ENCODE measurements around the gene ZFC3H1.

Gene ZFC3H1

GRCh38 chr12:71685312-71685906 lies 21.8 kb upstream of the ZFC3H1 start:
- Histone ChIP-seq H3K4me2 (peak overlapping the region; percentile 56), H3K9ac (peak overlapping the region; percentile 68), H3K36me3 (ENCODE audit: insufficient read depth) (no peaks in the 10 kb centered on the region), H3K4me1 (ENCODE audit: low read depth, poor library complexity, severe bottlenecking) (peaks cover 26% of the 10 kb centered on the region), H3K79me2 (ENCODE audit: insufficient read depth, low read depth) (no peaks in the 10 kb centered on the region; the same call in 1 of the 2 replicates), H2AFZ (ENCODE audit: low read depth) (peak overlapping the region; percentile 79), H3K27me3 (ENCODE audit: insufficient read depth, low read depth) (no peaks in the 10 kb centered on the region), H3K27ac (peak overlapping the region; percentile 57), H3K4me3 (IDR thresholded peaks at IDR 0.05; ENCODE audit: insufficient read depth, low read depth, low read length) (peak overlapping the region; percentile 80), H4K20me1 (ENCODE audit: insufficient read depth) (no peaks in the 10 kb centered on the region)
- TF ChIP-seq CTCF (conservative IDR thresholded peaks at IDR 0.05; ENCODE audit: low read depth, low read length): no peak

- Histone ChIP-seq H3K9ac (no peak overlapping the region), H4K20me1 (ENCODE audit: insufficient read depth) (no peaks in the 10 kb centered on the region), H2AFZ (ENCODE audit: low read depth) (no peak overlapping the region), H3K4me3 (IDR thresholded peaks at IDR 0.05; ENCODE audit: insufficient read depth, low read depth, low read length) (no peak overlapping the region), H3K27me3 (ENCODE audit: insufficient read depth, low read depth) (no peaks in the 10 kb centered on the region), H3K36me3 (ENCODE audit: insufficient read depth) (no peaks in the 10 kb centered on the region), H3K79me2 (ENCODE audit: insufficient read depth, low read depth) (no peaks in the 10 kb centered on the region; the same call in 1 of the 2 replicates), H3K27ac (no peak overlapping the region), H3K4me2 (0 out of 2 replicates have a peak overlapping the region, but pooled peaks have one; percentile 56), H3K4me1 (ENCODE audit: low read depth, poor library complexity, severe bottlenecking) (peaks cover 26% of the 10 kb centered on the region)
- TF ChIP-seq CTCF (conservative IDR thresholded peaks at IDR 0.05; ENCODE audit: low read depth, low read length): no peak
Observed at GRCh38 chr12:71684081-71684480, 20.4 kb upstream of the ZFC3H1 start.

- Histone ChIP-seq H3K4me2 (no peak overlapping the region), H3K9ac (no peak overlapping the region), H3K36me3 (ENCODE audit: insufficient read depth) (no peaks in the 10 kb centered on the region), H2AFZ (ENCODE audit: low read depth) (no peak overlapping the region), H3K79me2 (ENCODE audit: insufficient read depth, low read depth) (no peaks in the 10 kb centered on the region; the same call in 1 of the 2 replicates), H3K27ac (no peak overlapping the region), H3K27me3 (ENCODE audit: insufficient read depth, low read depth) (no peaks in the 10 kb centered on the region), H4K20me1 (ENCODE audit: insufficient read depth) (no peaks in the 10 kb centered on the region), H3K4me1 (ENCODE audit: low read depth, poor library complexity, severe bottlenecking) (peaks cover 26% of the 10 kb centered on the region), H3K4me3 (IDR thresholded peaks at IDR 0.05; ENCODE audit: insufficient read depth, low read depth, low read length) (no peak overlapping the region)
- TF ChIP-seq CTCF (conservative IDR thresholded peaks at IDR 0.05; ENCODE audit: low read depth, low read length): no peak
Observed at GRCh38 chr12:71683633-71684032, 20.0 kb upstream of the ZFC3H1 start.

GRCh38 chr12:71682466-71682865 lies 18.8 kb upstream of the ZFC3H1 start:
- no peak for TF ChIP-seq CTCF (conservative IDR thresholded peaks at IDR 0.05; ENCODE audit: low read depth, low read length)
- H3K4me3 ChIP-seq (IDR thresholded peaks at IDR 0.05; ENCODE audit: insufficient read depth, low read depth, low read length): no peak overlapping the region
- no peaks in the 10 kb centered on the region for H3K27me3 ChIP-seq (ENCODE audit: insufficient read depth, low read depth)
- no peaks in the 10 kb centered on the region for H3K36me3 ChIP-seq (ENCODE audit: insufficient read depth)
- no peak overlapping the region for H3K27ac ChIP-seq
- H3K4me2 ChIP-seq: no peak overlapping the region
- no peak overlapping the region for H3K9ac ChIP-seq
- H3K4me1 ChIP-seq (ENCODE audit: low read depth, poor library complexity, severe bottlenecking): peaks cover 21% of the 10 kb centered on the region
- no peak overlapping the region for H2AFZ ChIP-seq (ENCODE audit: low read depth)
- no peaks in the 10 kb centered on the region; the same call in 1 of the 2 replicates for H3K79me2 ChIP-seq (ENCODE audit: insufficient read depth, low read depth)
- H4K20me1 ChIP-seq (ENCODE audit: insufficient read depth): no peaks in the 10 kb centered on the region

Measured in KMS-11 (cell line).